K562 (cell line): ENCODE measurements around the gene GALNT7. TPM values are rescaled to one million over a fixed set of nuclear protein-coding genes. Genes with fewer than 3 reads are reported as not detected.

Experiments
- BHLHE40 ChIP-seq: IDR thresholded peaks from 2 replicates; pipeline ENCODE4 v1.6.1; 2011; ENCODE audit warnings: low read length, improper control_type of control experiment
- CCAR2 ChIP-seq: fragments of 200-400 bp; formaldehyde crosslinking; IDR thresholded peaks from 2 replicates; pipeline ENCODE4 v1.6.1; 2017; ENCODE audit warnings: mild to moderate bottlenecking, low read depth, low read length
- CHD4 ChIP-seq: fragments of 200-600 bp; sonication (generic); IDR thresholded peaks from 3 replicates; pipeline ENCODE4 v1.6.1; 2012; ENCODE audit warnings: low read depth, mild to moderate bottlenecking, mixed read lengths, low read length, inconsistent platforms; ENCODE audit not compliant: insufficient read depth, insufficient replicate concordance, poor library complexity, severe bottlenecking
- ESRRB ChIP-seq: fragments of 250-450 bp; sonication (Bioruptor Pico); IDR thresholded peaks from 2 replicates; pipeline ENCODE4 v1.5.0; 2020; ENCODE audit warnings: mild to moderate bottlenecking, moderate library complexity, borderline replicate concordance
- ETS1 ChIP-seq: conservative IDR thresholded peaks from 2 replicates; pipeline ENCODE4 v1.6.1; 2011; ENCODE audit warnings: low read depth, mild to moderate bottlenecking, low read length; ENCODE audit not compliant: control insufficient read depth
- KDM5B ChIP-seq: fragments of 200-600 bp; sonication (generic); IDR thresholded peaks from 2 replicates; pipeline ENCODE4 v1.6.1; 2012; ENCODE audit warnings: low read depth, mild to moderate bottlenecking, moderate library complexity, low read length, control low read depth, inconsistent platforms; ENCODE audit not compliant: insufficient replicate concordance
- LEF1 ChIP-seq: fragments of 450-650 bp; IDR thresholded peaks from 2 replicates; pipeline ENCODE4 v1.6.1; 2016; ENCODE audit warnings: mild to moderate bottlenecking
- MAFF ChIP-seq: IDR thresholded peaks from 2 replicates; pipeline ENCODE4 v1.6.1; 2012; ENCODE audit warnings: low read length, improper control_type of control experiment
- MBD2 ChIP-seq: sonication (generic); IDR thresholded peaks from 2 replicates; pipeline ENCODE4 v1.6.1; 2016; ENCODE audit warnings: low read depth, borderline replicate concordance
- MYC ChIP-seq, 2 experiments: fragments of 250-450 bp in 1 of 2; sonication (Bioruptor Pico) in 1 of 2; IDR thresholded peaks; 2 replicates each; pipeline versions ENCODE4 v1.5.1 to v1.6.1; 2012 to 2021; ENCODE audit warnings: low read depth in 2 of 2, borderline replicate concordance in 1 of 2, improper control_type of control experiment in 1 of 2, low read length in 1 of 2, mild to moderate bottlenecking in 1 of 2, moderate library complexity in 1 of 2
- NCOA6 ChIP-seq: fragments of 450-650 bp; IDR thresholded peaks from 2 replicates; pipeline ENCODE4 v1.6.1; 2017; ENCODE audit warnings: mild to moderate bottlenecking
- NR3C1 ChIP-seq: sonication (generic); formaldehyde crosslinking; IDR thresholded peaks from 2 replicates; pipeline ENCODE4 v1.8.1; 2022; ENCODE audit warnings: missing genetic modification reagents
- POLR2H ChIP-seq: IDR thresholded peaks from 2 replicates; pipeline ENCODE4 v1.6.1; 2016; ENCODE audit warnings: missing genetic modification characterization, low read depth, mild to moderate bottlenecking, control low read depth, missing compliant biosample characterization, moderate library complexity
- PREB ChIP-seq: sonication (generic); formaldehyde crosslinking; IDR thresholded peaks from 2 replicates; pipeline ENCODE4 v1.8.1; 2023; ENCODE audit warnings: mild to moderate bottlenecking, missing genetic modification reagents
- PYGO2 ChIP-seq: fragments of 450-650 bp; IDR thresholded peaks from 2 replicates; pipeline ENCODE4 v1.6.1; 2016; ENCODE audit warnings: mild to moderate bottlenecking, missing genetic modification characterization, moderate library complexity, missing compliant biosample characterization
- RBM34 ChIP-seq: fragments of 200-400 bp; formaldehyde crosslinking; IDR thresholded peaks from 2 replicates; pipeline ENCODE4 v1.6.1; 2018; ENCODE audit warnings: low read length, borderline replicate concordance; ENCODE audit not compliant: insufficient read depth
- SMARCA4 ChIP-seq: fragments of 450-650 bp; IDR thresholded peaks from 2 replicates; pipeline ENCODE4 v1.6.1; 2016
- USF2 ChIP-seq: sonication (generic); formaldehyde crosslinking; IDR thresholded peaks from 2 replicates; pipeline ENCODE4 v1.5.0; 2020; ENCODE audit warnings: missing genetic modification reagents
- ZBTB8A ChIP-seq: fragments of 450-650 bp; IDR thresholded peaks from 2 replicates; pipeline ENCODE4 v1.6.1; 2018; ENCODE audit warnings: mild to moderate bottlenecking, moderate library complexity; ENCODE audit not compliant: partially characterized antibody
- ZKSCAN3 ChIP-seq: fragments of 250-450 bp; sonication (Bioruptor Pico); IDR thresholded peaks from 2 replicates; pipeline ENCODE4 v1.4.0; 2020
- ZNF239 ChIP-seq: fragments of 250-450 bp; sonication (Bioruptor Pico); IDR thresholded peaks from 2 replicates; pipeline ENCODE4 v1.4.0; 2020; ENCODE audit warnings: mild to moderate bottlenecking
- ZNF263 ChIP-seq: sonication (generic); formaldehyde crosslinking; IDR thresholded peaks from 2 replicates; pipeline ENCODE4 v1.8.0; 2022; ENCODE audit warnings: mild to moderate bottlenecking, missing genetic modification reagents, borderline replicate concordance
- ZNF324 ChIP-seq: fragments of 250-450 bp; sonication (Bioruptor Pico); IDR thresholded peaks from 2 replicates; pipeline ENCODE4 v1.4.0; 2020; ENCODE audit warnings: mild to moderate bottlenecking
- ZNF431 ChIP-seq: sonication (generic); formaldehyde crosslinking; IDR thresholded peaks from 2 replicates; pipeline ENCODE4 v1.8.0; 2022; ENCODE audit warnings: mild to moderate bottlenecking, missing genetic modification reagents
- ZNF695 ChIP-seq: fragments of 450-650 bp; formaldehyde crosslinking; IDR thresholded peaks from 2 replicates; pipeline ENCODE4 v1.4.0; 2020; ENCODE audit warnings: mild to moderate bottlenecking, moderate library complexity
- polyA plus RNA-seq, 8 experiments: library from polyadenylated mRNA; depleted of rRNA in 4 of 8; stranded (reverse) in 5 of 8; unstranded in 3 of 8; fragments of >200 nt; fragmentation: Nextera tagmentation in 2 of 8; fragmentation: Illumina TruSeq in 1 of 8; extraction: Ambion mirVana in 2 of 8; extraction: Trizol in 1 of 8; gene quantifications; 2 replicates each; pipeline versions ENCODE4 v1.2.1 to v1.2.3, GENCODE V29; 2011 to 2014; ENCODE audit warnings: inconsistent platforms in 1 of 8, missing spikeins in 1 of 8
- total RNA-seq, 7 experiments: library from RNA; depleted of rRNA in 6 of 7; stranded (reverse); fragments of >200 nt in 6 of 7; fragmentation: Illumina TruSeq in 2 of 7; extraction: Trizol in 2 of 7; gene quantifications; 2 replicates each; pipeline versions ENCODE4 v1.2.1 to v1.2.3, GENCODE V29; 2011 to 2021; ENCODE audit warnings: low replicate concordance in 1 of 7
- TF ChIP-seq, protein P1 (sequence below), 2 experiments: fragments of 250-450 bp in 1 of 2; fragments of 450-650 bp in 1 of 2; sonication (Bioruptor Pico) in 1 of 2; IDR thresholded peaks; 2 replicates each; pipeline versions ENCODE4 v1.6.1 to v1.8.0; 2016 to 2021; ENCODE audit warnings: mild to moderate bottlenecking in 2 of 2, moderate library complexity in 2 of 2, missing compliant biosample characterization in 1 of 2, missing genetic modification characterization in 1 of 2
- TF ChIP-seq, protein P2 (sequence below): fragments of 250-450 bp; sonication (Bioruptor Pico); IDR thresholded peaks from 2 replicates; pipeline ENCODE4 v1.8.0; 2022; ENCODE audit warnings: moderate library complexity, mild to moderate bottlenecking, inconsistent platforms

Gene GALNT7
- total and polyA plus RNA-seq, 9 of the 15 experiments (the other 6 are each of a cell fraction or from before 2014, with no cell fraction given) = 16.7 to 38.7 (median 31.1) TPM

DNA sequence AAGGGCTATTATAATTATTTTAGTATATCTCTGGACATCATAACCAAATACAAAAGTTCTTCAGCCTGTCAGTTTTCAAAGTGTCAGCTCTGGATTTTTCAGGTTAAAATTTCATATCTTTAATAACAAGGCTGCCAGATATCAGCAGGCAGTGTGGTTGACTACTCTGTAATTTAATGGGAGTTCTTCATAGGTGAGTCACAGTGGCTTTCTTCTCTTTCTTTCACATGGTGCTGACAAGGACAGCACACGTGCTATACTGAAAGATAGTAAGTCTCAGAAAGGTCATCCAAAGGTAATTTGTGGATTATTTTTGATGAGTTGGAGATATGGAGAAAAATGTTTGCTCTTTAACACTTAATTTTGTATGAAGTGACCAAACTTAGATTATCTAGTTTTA is 43.2 kb downstream of the GALNT7 start (continued):
- TF ChIP-seq ETS1 = no peak
- peak; percentile 86 for TF ChIP-seq BHLHE40
- no peak for TF ChIP-seq MAFF
- no peak for TF ChIP-seq PYGO2 (tag)
- no peak for TF ChIP-seq ZNF324 (CRISPR knock-in tag)
- TF ChIP-seq, protein P1, sequence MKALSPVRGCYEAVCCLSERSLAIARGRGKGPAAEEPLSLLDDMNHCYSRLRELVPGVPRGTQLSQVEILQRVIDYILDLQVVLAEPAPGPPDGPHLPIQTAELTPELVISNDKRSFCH (CRISPR knock-in tag; IDR thresholded peaks at IDR 0.05) = no peak
- TF ChIP-seq, protein P1 (tag; IDR thresholded peaks at IDR 0.05) = no peak
- TF ChIP-seq PREB (CRISPR knock-in tag) = no peak
- no peak for TF ChIP-seq ESRRB
- TF ChIP-seq MBD2 = no peak
- no peak for TF ChIP-seq USF2 (CRISPR knock-in tag)
- TF ChIP-seq SMARCA4 = peak; percentile 65
- TF ChIP-seq NCOA6 = no peak
- TF ChIP-seq KDM5B = no peak
- no peak for TF ChIP-seq CCAR2
- no peak for TF ChIP-seq ZNF263 (CRISPR knock-in tag)
- no peak for TF ChIP-seq RBM34
- no peak for TF ChIP-seq ZKSCAN3 (CRISPR knock-in tag)
- TF ChIP-seq CHD4 = no peak
- TF ChIP-seq NR3C1 (CRISPR knock-in tag) = no peak
- peak; percentile 70 for TF ChIP-seq ZNF239
- no peak for TF ChIP-seq ZBTB8A
- TF ChIP-seq POLR2H (tag) = no peak
- TF ChIP-seq ZNF431 (CRISPR knock-in tag) = no peak
- TF ChIP-seq LEF1 = no peak
- peak; percentile 25; the same call in 1 of the 2 replicates for TF ChIP-seq MYC (IDR thresholded peaks at IDR 0.05; ENCODE audit: low read depth, low read length)
- TF ChIP-seq MYC (CRISPR knock-in tag; IDR thresholded peaks at IDR 0.05; ENCODE audit: borderline replicate concordance, low read depth) = no peak
- TF ChIP-seq, protein P2, sequence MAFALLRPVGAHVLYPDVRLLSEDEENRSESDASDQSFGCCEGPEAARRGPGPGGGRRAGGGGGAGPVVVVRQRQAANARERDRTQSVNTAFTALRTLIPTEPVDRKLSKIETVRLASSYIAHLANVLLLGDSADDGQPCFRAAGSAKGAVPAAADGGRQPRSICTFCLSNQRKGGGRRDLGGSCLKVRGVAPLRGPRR = no peak
- no peak for TF ChIP-seq ZNF695
